GM21360 (cell line): ENCODE data around the gene CGB3.
"Not testable (repeated sequence)": the region's sequence is repeated elsewhere in the genome, so short reads cannot be mapped to it uniquely, and the experiment has no call there.

Source experiments
- ATAC-seq: cut with Tn5 transposase; IDR thresholded peaks from one replicate; pipeline ENCODE4 v1.9.1; 2021; ENCODE audit warnings: mild to moderate bottlenecking, moderate library complexity; ENCODE audit not compliant: unreplicated experiment

Gene CGB3

DNA sequence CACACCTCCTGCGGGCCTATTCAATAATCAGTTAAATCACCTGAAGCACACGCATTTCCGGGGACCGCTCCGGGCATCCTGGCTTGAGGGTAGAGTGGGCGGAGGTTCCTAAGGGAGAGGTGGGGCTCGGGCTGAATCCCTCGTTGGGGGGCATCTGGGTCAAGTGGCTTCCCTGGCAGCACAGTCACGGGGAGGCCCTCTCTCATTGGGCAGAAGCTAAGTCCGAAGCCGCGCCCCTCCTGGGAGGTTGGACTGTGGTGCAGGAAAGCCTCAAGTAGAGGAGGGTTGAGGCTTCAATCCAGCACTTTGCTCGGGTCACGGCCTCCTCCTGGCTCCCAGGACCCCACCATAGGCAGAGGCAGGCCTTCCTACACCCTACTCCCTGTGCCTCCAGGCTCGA is 19.4 kb upstream of the CGB3 start, which contains the start of gene CGB5:
TSS of gene CGB5 (plus strand) at position 301 of the 400 bp plus-strand sequence. CDS start 362 bp downstream, outside the sequence.
- ATAC-seq, result not testable (repeated sequence)

DNA sequence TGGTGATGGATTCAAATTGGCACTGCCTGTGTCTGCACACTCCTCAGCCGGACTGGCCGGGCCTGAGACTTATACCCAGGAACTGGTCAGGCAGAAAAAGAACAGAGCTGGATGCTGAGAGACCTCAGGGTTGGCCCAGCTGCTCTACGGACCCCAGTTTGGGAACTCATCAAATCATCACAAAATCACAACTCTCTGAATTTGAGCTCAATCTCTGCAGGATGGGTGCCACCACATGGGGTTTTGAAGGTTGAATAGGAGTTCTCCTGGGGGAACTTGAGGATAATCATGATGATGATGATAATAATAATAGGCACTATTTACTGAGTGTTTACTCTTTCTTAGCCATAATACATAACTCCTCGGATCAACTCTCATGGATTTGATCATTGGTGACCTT is 18.5 kb upstream of the CGB3 start:
- ATAC-seq, result not testable (repeated sequence)

DNA sequence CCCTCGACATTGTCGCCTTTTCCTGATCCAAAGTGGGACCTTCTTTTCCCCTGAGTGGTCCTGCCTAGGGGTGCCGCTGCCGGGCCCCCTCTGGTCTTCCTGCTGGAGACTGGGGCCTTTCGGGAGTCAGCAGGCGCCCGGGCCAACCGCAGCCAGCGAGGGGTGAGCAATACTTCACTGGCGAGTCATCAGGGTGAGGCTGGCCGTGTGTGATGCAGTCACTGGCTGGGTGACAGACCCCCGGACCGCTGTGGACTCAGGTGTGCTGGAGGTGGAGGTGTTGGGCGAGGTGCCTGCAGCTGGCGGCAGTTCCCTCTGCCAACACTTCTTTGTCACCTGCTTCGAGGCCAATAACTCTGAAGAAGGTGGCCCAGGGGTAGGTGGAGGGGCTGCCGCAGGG is 18.0 kb upstream of the CGB3 start:
- no peak for ATAC-seq

DNA sequence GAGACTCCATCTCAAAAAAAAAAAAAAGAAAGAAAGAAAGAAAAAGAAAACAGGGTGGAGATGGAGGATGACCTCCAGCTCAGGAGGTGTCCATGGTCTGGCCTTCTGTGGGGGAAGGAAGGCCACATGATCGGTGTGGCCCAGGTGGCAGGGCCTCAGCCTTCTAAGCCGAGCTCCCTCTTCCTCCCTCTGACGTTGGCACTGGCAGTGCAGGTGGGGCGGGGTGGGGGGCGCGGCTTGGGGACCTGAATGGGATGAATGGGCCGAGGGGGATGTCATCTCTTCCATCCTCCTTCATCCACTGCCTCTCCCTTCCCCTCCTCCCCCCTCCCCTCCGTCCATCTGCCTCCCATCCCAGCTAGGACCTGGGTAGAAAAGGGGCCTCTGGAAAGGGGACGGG is 15.6 kb upstream of the CGB3 start:
- not testable (repeated sequence) for ATAC-seq

DNA sequence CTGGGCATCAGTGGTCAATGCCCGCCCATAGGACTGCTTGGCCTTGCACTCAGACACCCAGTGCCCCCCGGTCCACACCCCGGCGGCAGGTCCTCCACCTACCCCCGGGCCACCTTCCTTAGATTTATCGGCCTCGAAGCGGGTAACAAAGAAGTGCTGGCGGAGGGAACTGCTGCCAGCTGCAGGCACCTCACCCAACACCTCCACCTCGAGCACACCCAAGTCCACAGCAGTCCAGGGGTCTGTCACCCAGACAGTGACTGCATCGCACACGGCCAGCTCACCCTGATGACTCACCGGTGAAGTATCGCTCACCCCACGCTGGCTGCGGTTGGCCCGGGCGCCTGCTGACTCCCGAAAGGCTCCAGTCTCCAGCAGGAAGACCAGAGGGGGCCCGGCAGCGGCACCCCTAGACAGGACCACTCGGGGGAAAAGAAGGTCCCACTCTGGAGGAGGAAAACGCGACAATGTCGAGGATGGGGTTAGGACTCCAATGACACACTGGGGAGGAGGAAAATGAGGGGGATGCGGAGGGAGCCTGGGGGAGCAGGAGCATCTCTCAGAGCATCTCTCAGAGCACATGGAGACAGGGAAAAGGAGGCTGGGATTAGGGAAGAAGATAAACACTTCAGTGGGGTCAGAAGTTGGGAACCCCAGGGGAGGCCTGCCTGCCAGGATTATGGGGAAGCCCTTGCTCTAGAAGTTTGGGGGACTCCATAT is 14.6 kb upstream of the CGB3 start:
- not testable (repeated sequence) for ATAC-seq

DNA sequence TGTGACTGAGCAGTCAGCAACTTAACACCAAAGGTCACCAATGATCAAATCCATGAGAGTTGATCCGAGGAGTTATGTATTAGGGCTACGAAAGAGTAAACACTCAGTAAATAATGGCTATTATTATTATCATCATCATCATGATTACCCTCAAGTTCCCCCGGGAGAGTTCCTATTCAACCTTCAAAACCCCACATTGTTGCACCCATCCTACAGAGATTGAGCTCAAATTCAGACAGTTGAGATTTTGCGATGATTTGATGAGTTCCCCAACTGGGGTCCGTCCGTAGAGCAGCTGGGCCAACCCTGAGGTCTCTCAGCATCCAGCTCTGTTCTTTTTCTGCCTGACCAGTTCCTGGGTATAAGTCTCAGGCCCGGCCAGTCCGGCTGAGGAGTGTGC is 14.0 kb upstream of the CGB3 start:
- not testable (repeated sequence) for ATAC-seq

DNA sequence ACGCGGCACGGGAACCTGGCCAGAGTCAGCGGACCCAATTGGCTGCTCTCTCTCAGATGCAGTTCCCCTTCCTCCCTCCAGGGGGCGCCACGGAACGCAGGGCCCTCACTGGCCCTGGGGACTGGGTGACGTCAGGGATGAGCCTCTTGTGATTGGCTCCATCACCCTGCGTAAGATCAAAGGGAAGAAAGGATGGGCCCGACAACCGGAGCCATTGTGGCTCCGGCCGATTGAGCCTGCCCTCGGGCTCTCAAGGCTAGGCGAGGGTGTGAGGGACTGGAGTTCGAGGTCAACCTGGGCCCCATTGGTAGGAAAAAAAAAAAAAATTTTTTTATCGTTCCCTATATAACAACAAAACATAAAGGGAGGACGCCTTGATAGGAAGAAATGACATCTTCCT is 12.7 kb upstream of the CGB3 start, which contains the start of gene CGB1:
TSS of gene CGB1 (minus strand) at position 81 of the 400 bp plus-strand sequence. CDS start 184 bp downstream, outside the sequence.
- not testable (repeated sequence) for ATAC-seq

DNA sequence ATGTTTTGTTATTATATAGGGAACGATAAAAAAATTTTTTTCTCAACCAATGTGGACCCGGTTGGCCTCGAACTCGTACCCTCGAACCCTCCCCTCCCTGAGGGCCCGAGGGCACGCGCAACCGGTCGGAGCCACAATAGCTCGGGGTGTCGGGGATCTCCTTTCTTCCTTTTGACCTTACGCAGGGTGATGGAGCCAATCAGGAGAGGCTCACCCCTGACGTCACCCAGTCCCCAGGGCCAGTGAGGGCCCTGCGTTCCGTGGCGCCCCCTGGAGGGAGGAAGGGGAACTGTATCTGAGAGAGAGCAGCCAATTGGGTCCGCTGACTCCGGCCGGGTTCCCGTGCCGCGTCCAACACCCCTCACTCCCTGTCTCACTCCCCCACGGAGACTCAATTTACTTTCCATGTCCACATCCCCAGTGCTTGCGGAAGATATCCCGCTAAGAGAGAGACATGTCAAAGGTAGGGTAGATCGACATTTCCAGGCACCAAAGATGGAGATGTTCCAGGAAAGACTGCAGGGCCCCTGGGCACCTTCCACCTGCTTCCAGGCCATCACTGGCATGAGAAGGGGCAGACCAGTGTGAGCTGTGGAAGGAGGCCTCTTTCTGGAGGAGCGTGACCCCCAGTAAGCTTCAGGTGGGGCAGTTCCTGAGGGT is 7.6 kb upstream of the CGB3 start, which contains the start of gene CGB2:
TSS of gene CGB2 (plus strand) at position 249 of the 660 bp plus-strand sequence. CDS start at position 455, 206 bp downstream.
- not testable (repeated sequence) for ATAC-seq

DNA sequence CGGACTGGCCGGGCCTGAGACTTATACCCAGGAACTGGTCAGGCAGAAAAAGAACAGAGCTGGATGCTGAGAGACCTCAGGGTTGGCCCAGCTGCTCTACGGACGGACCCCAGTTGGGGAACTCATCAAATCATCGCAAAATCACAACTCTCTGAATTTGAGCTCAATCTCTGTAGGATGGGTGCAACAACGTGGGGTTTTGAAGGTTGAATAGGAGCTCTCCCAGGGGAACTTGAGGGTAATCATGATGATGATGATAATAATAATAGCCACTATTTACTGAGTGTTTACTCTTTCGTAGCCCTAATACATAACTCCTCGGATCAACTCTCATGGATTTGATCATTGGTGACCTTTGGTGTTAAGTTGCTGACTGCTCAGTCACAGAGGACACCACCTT is 6.2 kb upstream of the CGB3 start:
- not testable (repeated sequence) for ATAC-seq

DNA sequence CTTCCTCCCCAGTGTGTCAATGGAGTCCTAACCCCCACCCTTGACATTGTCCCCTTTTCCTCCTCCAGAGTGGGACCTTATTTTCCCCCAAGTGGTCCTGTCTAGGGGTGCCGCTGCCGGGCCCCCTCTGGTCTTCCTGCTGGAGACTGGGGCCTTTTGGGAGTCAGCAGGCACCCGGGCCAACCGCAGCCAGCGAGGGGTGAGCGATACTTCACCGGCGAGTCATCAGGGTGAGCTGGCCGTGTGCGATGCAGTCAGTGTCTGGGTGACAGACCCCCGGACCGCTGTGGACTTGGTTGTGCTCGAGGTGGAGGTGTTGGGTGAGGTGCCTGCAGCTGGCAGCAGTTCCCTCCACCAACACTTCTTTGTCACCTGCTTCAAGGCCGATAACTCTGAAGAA is 5.6 kb upstream of the CGB3 start:
- ATAC-seq, result not testable (repeated sequence)

DNA sequence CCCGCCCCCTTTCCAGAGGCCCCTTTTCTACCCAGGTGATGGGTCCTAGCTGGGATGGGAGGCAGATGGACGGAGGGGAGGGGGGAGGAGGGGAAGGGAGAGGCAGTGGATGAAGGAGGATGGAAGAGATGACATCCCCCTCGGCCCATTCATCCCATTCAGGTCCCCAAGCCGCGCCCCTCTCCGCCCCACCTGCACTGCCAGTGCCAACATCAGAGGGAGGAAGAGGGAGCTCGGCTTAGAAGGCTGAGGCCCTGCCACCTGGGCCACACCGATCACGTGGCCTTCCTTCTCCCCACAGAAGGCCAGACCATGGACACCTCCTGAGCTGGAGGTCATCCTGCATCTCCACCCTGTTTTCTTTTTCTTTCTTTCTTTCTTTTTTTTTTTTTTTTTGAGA is 4.6 kb upstream of the CGB3 start:
- ATAC-seq, result not testable (repeated sequence)

DNA sequence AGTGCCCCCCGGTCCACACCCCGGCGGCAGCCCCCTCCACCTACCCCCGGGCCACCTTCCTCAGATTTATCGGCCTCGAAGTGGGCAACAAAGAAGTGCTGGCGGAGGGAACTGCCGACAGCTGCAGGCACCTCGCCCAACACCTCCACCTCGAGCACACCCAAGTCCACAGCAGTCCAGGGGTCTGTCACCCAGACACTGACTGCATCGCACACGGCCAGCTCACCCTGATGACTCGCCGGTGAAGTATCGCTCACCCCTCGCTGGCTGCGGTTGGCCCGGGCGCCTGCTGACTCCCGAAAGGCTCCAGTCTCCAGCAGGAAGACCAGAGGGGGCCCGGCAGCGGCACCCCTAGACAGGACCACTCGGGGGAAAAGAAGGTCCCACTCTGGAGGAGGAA is 1.5 kb upstream of the CGB3 start:
- ATAC-seq, result not testable (repeated sequence)

DNA sequence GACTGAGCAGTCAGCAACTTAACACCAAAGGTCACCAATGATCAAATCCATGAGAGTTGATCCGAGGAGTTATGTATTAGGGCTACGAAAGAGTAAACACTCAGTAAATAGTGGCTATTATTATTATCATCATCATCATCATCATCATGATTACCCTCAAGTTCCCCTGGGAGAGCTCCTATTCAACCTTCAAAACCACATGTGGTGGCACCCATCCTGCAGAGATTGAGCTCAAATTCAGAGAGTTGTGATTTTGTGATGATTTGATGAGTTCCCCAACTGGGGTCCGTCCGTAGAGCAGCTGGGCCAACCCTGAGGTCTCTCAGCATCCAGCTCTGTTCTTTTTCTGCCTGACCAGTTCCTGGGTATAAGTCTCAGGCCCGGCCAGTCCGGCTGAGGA is 955 bp upstream of the CGB3 start:
- ATAC-seq, result not testable (repeated sequence)

DNA sequence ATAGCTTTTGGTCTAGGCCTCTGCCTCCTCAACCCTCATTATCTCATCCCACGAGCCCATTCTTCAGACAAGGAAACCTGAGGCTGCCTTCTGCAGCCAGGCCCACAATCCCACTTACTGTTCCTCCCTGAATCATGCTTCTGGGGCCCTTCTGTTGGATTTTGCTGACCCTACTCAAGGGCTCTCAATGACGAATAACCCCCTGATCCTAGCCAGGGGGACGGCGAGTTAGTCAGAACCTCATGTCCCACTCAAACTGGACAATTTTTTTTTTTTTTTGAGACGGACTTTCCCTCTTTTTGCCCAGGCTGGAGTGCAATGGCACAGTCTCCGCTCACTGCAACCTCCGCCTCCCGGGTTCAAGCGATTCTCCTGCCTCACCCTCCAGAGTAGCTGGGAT is 2.0 kb downstream of the CGB3 start:
- ATAC-seq, result no peak

DNA sequence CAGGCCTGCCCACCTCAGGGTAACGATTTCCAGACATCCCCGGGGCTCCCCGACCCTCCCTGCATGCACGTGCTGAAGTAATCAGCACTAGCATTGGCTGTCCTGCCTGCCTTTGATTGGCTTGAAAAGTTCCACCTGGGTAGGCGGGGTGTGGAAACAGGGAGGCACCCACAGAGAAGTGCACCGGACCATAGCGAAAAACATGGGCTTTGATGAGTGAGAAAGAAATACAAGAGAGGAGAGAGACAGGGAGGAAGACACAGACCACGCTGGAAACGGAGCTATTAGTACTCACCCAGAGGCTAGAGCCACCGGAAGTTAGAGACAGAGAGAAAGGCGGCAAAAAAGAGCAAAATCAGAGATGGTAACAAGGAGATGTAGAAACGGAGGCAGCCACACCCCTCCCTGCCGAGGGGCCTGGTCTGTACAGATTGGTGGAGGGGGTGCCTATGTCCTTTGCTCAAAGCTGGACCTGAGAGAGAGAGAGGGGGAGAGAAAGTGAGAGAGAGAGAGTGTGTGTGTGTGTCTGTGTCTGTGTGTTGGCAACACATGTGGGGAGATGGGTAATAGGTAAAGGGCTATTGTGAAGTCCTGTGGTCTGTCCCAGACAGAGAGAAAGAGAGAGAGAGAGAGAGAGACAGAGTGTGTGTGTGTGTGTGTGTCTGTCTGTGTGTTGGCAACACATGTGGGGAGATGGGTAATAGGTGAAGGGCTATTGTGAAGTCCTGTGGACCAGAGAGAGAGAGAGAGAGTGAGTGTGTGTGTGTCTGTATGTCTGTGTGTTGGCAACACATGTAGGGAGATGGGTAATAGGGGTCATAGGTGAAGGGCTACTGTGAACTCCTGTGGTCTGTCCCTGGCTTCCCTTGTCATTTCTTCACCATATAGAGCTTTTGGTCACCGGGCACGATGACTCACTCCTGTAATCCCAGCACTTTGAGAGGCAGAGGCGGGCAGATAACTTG is 2.9 kb downstream of the CGB3 start:
- no peak for ATAC-seq

DNA sequence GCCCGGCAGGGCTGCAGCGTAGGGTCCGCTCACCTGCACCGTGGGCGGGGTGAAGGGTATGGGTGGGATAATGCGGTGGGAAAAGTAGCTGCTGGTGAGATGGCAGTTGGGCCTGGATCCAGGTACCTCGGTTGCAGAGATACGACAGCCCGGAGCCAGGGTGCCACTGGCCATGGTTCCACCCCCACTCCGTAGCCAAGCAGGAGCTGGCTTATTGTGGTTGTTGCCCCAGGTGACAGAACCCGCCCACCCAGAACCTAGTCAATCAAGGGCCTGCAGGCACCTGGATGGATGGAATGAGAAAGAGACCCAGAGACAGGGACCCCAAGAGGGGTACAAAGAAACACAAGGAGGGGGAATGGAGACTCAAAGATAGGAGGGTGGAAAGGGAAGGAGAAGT is 3.8 kb downstream of the CGB3 start:
- ATAC-seq, result no peak

DNA sequence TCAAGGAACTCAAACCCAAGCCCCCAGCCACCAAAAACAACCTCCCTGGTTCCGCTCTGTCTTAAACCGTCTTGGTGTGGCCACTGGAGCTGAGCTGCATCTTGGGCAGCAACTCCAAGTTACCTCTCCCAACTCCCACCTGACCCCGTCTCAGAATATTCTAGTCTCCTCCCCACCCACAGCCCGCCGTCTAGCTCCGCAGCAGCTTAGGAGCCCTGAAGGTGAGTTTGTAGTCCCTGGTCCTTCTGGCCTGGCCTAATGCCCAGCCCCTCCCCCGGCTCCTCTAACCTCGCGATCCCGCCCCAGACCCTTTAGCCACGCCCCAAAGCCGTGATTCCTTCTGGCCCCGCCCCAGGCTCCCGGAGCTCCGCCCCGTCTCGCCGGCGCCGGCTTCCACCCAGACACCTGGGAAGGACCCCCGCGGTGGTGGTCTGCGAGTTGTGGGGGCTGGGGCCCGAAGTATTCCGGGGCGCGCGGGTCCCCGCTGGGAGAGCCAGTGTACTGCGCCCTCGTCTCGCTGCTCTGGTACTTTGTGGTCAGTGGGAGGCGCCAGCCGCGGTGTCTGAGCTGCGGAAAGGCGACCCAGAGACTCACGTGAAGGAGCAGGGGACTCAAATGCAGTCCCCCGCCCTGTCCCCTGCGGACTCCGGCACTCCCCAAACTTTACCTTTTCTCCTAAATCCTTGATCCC is 4.7 kb downstream of the CGB3 start:
- ATAC-seq, result no peak

DNA sequence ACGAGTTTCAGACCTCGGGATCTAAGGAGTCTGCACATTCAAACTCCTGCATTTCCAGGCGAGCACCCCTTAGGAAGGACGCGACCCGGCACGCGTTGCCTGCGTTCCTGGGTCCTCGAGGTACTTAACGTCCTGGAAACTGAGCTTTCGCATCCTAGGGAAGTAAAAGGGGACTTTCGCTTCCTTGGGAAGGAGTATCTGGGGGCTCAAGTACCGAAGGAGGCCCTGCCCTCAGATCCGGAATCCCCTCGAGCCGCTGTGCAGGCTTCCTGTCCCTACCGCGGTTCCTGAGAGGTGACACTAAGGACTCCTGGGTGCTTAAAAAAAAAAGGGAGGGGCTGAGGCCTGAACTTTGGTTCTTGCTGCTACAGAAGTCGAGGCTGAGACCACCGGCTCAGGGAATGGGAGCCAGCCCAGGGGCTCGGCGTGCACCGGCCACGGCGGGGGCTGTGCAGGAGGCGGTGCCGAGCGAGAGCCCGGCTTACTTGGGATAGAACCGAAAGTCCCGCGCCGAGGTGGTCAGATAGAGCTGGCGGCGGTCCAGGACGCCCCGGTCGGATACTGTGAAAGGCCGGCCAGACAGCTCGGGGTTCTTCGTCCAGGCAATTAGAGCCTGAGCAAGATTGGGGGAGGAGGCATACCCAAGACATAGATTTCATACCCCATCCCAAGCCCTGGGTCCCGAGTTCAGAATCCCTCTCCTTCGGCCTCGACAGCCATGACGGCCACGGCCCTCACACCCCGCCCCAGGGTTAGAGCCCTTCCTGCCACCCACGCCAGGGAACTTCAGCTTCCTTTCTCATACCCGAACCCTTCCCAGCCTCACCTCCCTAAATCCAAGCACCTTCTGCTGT is 5.5 kb downstream of the CGB3 start:
- ATAC-seq, result not testable (repeated sequence)

DNA sequence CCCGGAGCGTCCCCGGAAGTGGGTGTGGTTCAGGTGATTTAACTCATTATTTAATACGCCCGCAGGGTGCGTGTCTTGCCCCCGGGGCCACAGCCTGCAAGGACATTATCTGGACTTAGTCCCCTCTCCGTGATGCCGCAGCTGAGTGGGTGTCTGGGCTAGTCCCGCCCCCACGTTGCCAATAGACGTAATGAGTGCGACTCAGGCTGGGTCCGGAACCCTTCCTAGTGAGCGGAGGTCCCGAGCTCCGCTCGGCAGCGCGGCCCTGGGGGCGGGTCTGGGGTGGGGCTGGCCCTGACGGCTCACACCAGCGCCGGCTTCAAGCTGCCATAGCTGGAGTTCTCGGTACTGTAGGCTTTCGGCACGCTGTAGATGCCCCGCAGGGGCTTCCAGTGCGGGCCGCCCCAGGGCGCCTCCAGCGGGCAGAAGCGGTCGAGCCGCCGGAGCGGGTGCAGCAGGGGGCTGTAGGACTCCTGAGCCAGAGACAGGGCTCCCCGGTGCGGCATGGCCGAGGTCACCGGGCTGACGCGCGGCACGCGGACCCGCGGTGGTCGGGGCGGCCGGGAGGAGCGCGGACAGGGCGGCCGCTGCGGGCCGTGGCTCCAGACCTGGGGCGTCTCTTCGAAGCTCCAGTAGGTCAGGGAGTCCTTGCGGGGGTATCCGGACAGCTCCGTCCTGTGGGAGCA is 6.3 kb downstream of the CGB3 start:
- ATAC-seq, result no peak
